K562 (cell line): ENCODE data around the gene NDRG3. TPM values are rescaled to one million over a fixed set of nuclear protein-coding genes. Genes with fewer than 3 reads are reported as not detected.

Experiments
- ATAC-seq: fragments of 200-7000 bp; cut with Tn5 transposase; 3 replicates; pipeline ENCODE4 v1.9.1; 2020; ENCODE audit warnings: moderate library complexity
- BruUV-seq: library from RNA; stranded (reverse); fragments of 400-500 nt; replicated peaks from 2 replicates; lab custom pipeline; 2021; lab: Mats Ljungman, UMichigan
- CTCF ChIA-PET: fragments of 300-600 bp; formaldehyde crosslinking; extraction: SDS; loops from one replicate; lab custom pipeline; 2021; ENCODE audit warnings: low intra/inter-chr PET ratio; lab: Yijun Ruan, JAX
- POLR2A ChIA-PET: fragments of 300-600, 350-650 bp; sonication (Branson Sonifier 250); formaldehyde crosslinking; extraction: SDS; loops from one replicate; lab custom pipeline; 2021; ENCODE audit warnings: antibody characterized with exemption, inconsistent platforms; lab: Yijun Ruan, JAX
- DNase-seq, 4 experiments: peaks; one replicate each; pipeline versions ENCODE4 v3.0.0 to v3.0.0-alpha.2; 2011 to 2018; ENCODE audit warnings: low spot score in 3 of 4, mixed read lengths in 3 of 4; ENCODE audit errors: extremely low read depth in 1 of 4
- FAIRE-seq: peaks from 2 replicates; lab custom pipeline; 2011; peaks lifted over from hg19 to GRCh38; lab: Jason Lieb, UNC
- H2AFZ ChIP-seq: 2 replicates; pipeline ENCODE4 v1.6.0; 2011; ENCODE audit warnings: low read depth, low read length, control low read depth, inconsistent platforms
- H3K27ac ChIP-seq: fragments of 200-600 bp; 3 replicates; pipeline ENCODE4 v1.8.0; 2011; ENCODE audit warnings: low read depth, mild to moderate bottlenecking, control low read depth, inconsistent platforms, low read length, moderate library complexity, mixed read lengths; ENCODE audit errors: extremely low read depth
- H3K27me3 ChIP-seq, 2 experiments: fragments of 300-600 bp in 1 of 2; 2 replicates in 1 of 2; 3 replicates in 1 of 2; pipeline versions ENCODE4 v1.6.0 to v1.8.0; 2011; ENCODE audit warnings: inconsistent platforms in 2 of 2, low read length in 2 of 2, mild to moderate bottlenecking in 1 of 2, mixed read lengths in 1 of 2, moderate library complexity in 1 of 2; ENCODE audit not compliant: control insufficient read depth in 2 of 2, insufficient read depth in 2 of 2
- H3K36me3 ChIP-seq: fragments of 300-600 bp; 3 replicates; pipeline ENCODE4 v1.8.0; 2011; ENCODE audit warnings: mild to moderate bottlenecking, low read length, inconsistent platforms; ENCODE audit not compliant: control insufficient read depth, insufficient read depth
- H3K4me1 ChIP-seq, 2 experiments: fragments of 200-600 bp in 1 of 2; replicated peaks in 1 of 2; 2 replicates in 1 of 2; 3 replicates in 1 of 2; pipeline versions ENCODE4 v1.5.1 to v1.8.0; 2011; ENCODE audit warnings: inconsistent platforms in 2 of 2, low read length in 2 of 2, mild to moderate bottlenecking in 1 of 2, mixed read lengths in 1 of 2, moderate library complexity in 1 of 2; ENCODE audit not compliant: control insufficient read depth in 2 of 2, insufficient read depth in 2 of 2
- H3K4me2 ChIP-seq: 2 replicates; pipeline ENCODE4 v1.6.1; 2011; ENCODE audit warnings: low read length, control low read depth, inconsistent platforms, mixed read lengths; ENCODE audit not compliant: insufficient read depth
- H3K4me3 ChIP-seq: fragments of 200-600 bp; sonication (generic), shearing (Covaris generic); 2 replicates; pipeline ENCODE4 v1.5.1; 2016; ENCODE audit warnings: control low read depth, inconsistent platforms
- H3K79me2 ChIP-seq: fragments of 200-600 bp; 3 replicates; pipeline ENCODE4 v1.8.0; 2011; ENCODE audit warnings: low read length, inconsistent platforms; ENCODE audit not compliant: control insufficient read depth, insufficient read depth
- H3K9ac ChIP-seq, 2 experiments: 2 replicates each; pipeline versions ENCODE4 v1.6.0 to v1.6.1; 2011; ENCODE audit warnings: low read depth in 2 of 2, low read length in 2 of 2, control low read depth in 1 of 2, inconsistent platforms in 1 of 2, mild to moderate bottlenecking in 1 of 2, mixed read lengths in 1 of 2; ENCODE audit not compliant: insufficient read depth in 1 of 2
- H3K9me1 ChIP-seq: one replicate; pipeline ENCODE4 v1.6.0; 2011; ENCODE audit warnings: inconsistent platforms, mild to moderate bottlenecking, low read length, moderate library complexity; ENCODE audit not compliant: control insufficient read depth, insufficient read depth
- H3K9me3 ChIP-seq: replicated peaks from 2 replicates; pipeline ENCODE4 v1.5.1; 2011; ENCODE audit warnings: low read depth, low read length, inconsistent platforms; ENCODE audit not compliant: control insufficient read depth, insufficient read depth
- H4K20me1 ChIP-seq: replicated peaks from 2 replicates; pipeline ENCODE4 v1.6.1; 2011; ENCODE audit warnings: low read length, inconsistent platforms, mixed read lengths; ENCODE audit not compliant: control insufficient read depth, insufficient read depth
- CEBPG ChIP-seq, 3 experiments: fragments of 200-800 bp in 1 of 3; sonication (Bioruptor generic) in 1 of 3; sonication (generic) in 1 of 3; formaldehyde crosslinking in 1 of 3; IDR thresholded peaks in 2 of 3; conservative IDR thresholded peaks in 1 of 3; 2 replicates each; pipeline versions ENCODE4 v1.6.1 to v1.8.0; 2016 to 2022; ENCODE audit warnings: missing compliant biosample characterization in 2 of 3, missing genetic modification characterization in 2 of 3, mild to moderate bottlenecking in 1 of 3, missing genetic modification reagents in 1 of 3
- CHCHD3 ChIP-seq: fragments of 250-450 bp; sonication (Bioruptor Pico); IDR thresholded peaks from 2 replicates; pipeline ENCODE4 v2.1.2; 2022; ENCODE audit warnings: mild to moderate bottlenecking
- FOSL1 ChIP-seq: fragments of 200-800 bp; sonication (Bioruptor generic); conservative IDR thresholded peaks from 2 replicates; pipeline ENCODE4 v1.6.1; 2016; ENCODE audit warnings: missing genetic modification characterization, missing compliant biosample characterization
- HNRNPUL1 ChIP-seq: fragments of 200-400 bp; formaldehyde crosslinking; IDR thresholded peaks from 2 replicates; pipeline ENCODE4 v1.6.1; 2017; ENCODE audit warnings: low read length
- KLF13 ChIP-seq: fragments of 450-650 bp; IDR thresholded peaks from 2 replicates; pipeline ENCODE4 v1.6.1; 2016; ENCODE audit warnings: missing genetic modification characterization, low read depth, mild to moderate bottlenecking, missing compliant biosample characterization, moderate library complexity, borderline replicate concordance
- RBM15 ChIP-seq: fragments of 200-400 bp; formaldehyde crosslinking; IDR thresholded peaks from 2 replicates; pipeline ENCODE4 v1.6.1; 2018; ENCODE audit warnings: mild to moderate bottlenecking, low read length, moderate library complexity; ENCODE audit not compliant: insufficient read depth
- RUNX1 ChIP-seq: sonication (generic); IDR thresholded peaks from 2 replicates; pipeline ENCODE4 v1.6.1; 2016; ENCODE audit warnings: antibody characterized with exemption, low read depth
- ZNF583 ChIP-seq: fragments of 250-450 bp; sonication (Bioruptor Pico); IDR thresholded peaks from 2 replicates; pipeline ENCODE4 v1.4.0; 2020
- WGBS: fragments of 100-300 bp; shearing (Covaris generic); methylation state at CpG from one replicate; pipeline ENCODE4 v1.1.6; 2016; ENCODE audit warnings: low coverage, mixed read lengths; ENCODE audit not compliant: insufficient coverage; ENCODE audit errors: missing lambda C conversion rate; 5-methylcytosine and 5-hydroxymethylcytosine counted together
- in situ Hi-C: fragments of 300-500 bp; cut with MboI; formaldehyde crosslinking; loops from 4 replicates; pipeline ENCODE4 v1.15.0; 2018; ENCODE audit warnings: inconsistent platforms, mixed read lengths
- intact Hi-C: fragments of 100-400 bp; cut with micrococcal nuclease; formaldehyde crosslinking; loops from 2 replicates; pipeline ENCODE4 v1.14.2; 2022
- polyA plus RNA-seq, 8 experiments: library from polyadenylated mRNA; depleted of rRNA in 4 of 8; stranded (reverse) in 5 of 8; unstranded in 3 of 8; fragments of >200 nt; fragmentation: Nextera tagmentation in 2 of 8; fragmentation: Illumina TruSeq in 1 of 8; extraction: Ambion mirVana in 2 of 8; extraction: Trizol in 1 of 8; gene quantifications; 2 replicates each; pipeline versions ENCODE4 v1.2.1 to v1.2.3, GENCODE V29; 2011 to 2014; ENCODE audit warnings: inconsistent platforms in 1 of 8, missing spikeins in 1 of 8
- total RNA-seq, 7 experiments: library from RNA; depleted of rRNA in 6 of 7; stranded (reverse); fragments of >200 nt in 6 of 7; fragmentation: Illumina TruSeq in 2 of 7; extraction: Trizol in 2 of 7; gene quantifications; 2 replicates each; pipeline versions ENCODE4 v1.2.1 to v1.2.3, GENCODE V29; 2011 to 2021; ENCODE audit warnings: low replicate concordance in 1 of 7
- TF ChIP-seq, protein P1 (sequence below): sonication (generic); formaldehyde crosslinking; IDR thresholded peaks from 2 replicates; pipeline ENCODE4 v1.8.1; 2023; ENCODE audit warnings: mild to moderate bottlenecking, missing genetic modification reagents
- TF ChIP-seq, protein P2 (sequence below), 2 experiments: fragments of 150-350 bp in 1 of 2; IDR thresholded peaks; 2 replicates each; pipeline ENCODE4 v1.6.1; 2012 to 2016; ENCODE audit warnings: low read depth in 2 of 2, low read length in 2 of 2, mild to moderate bottlenecking in 1 of 2, moderate library complexity in 1 of 2
- TF ChIP-seq, protein P3 (sequence below): fragments of 450-650 bp; IDR thresholded peaks from 2 replicates; pipeline ENCODE4 v1.6.1; 2017; ENCODE audit warnings: antibody characterized with exemption

The NDRG3 gene
- total and polyA plus RNA-seq, 9 of the 15 experiments (the other 6 are each of a cell fraction or from before 2014, with no cell fraction given), result 14.6 to 39.4 (median 24.4) TPM

GRCh38 chr20:36654506-36654905 is 91.4 kb downstream of the NDRG3 start (continued):
- TF ChIP-seq, protein P1, sequence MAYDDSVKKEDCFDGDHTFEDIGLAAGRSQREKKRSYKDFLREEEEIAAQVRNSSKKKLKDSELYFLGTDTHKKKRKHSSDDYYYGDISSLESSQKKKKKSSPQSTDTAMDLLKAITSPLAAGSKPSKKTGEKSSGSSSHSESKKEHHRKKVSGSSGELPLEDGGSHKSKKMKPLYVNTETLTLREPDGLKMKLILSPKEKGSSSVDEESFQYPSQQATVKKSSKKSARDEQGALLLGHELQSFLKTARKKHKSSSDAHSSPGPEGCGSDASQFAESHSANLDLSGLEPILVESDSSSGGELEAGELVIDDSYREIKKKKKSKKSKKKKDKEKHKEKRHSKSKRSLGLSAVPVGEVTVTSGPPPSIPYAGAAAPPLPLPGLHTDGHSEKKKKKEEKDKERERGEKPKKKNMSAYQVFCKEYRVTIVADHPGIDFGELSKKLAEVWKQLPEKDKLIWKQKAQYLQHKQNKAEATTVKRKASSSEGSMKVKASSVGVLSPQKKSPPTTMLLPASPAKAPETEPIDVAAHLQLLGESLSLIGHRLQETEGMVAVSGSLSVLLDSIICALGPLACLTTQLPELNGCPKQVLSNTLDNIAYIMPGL (CRISPR knock-in tag), result no peak
- TF ChIP-seq RUNX1, result no peak
- TF ChIP-seq, protein P2, sequence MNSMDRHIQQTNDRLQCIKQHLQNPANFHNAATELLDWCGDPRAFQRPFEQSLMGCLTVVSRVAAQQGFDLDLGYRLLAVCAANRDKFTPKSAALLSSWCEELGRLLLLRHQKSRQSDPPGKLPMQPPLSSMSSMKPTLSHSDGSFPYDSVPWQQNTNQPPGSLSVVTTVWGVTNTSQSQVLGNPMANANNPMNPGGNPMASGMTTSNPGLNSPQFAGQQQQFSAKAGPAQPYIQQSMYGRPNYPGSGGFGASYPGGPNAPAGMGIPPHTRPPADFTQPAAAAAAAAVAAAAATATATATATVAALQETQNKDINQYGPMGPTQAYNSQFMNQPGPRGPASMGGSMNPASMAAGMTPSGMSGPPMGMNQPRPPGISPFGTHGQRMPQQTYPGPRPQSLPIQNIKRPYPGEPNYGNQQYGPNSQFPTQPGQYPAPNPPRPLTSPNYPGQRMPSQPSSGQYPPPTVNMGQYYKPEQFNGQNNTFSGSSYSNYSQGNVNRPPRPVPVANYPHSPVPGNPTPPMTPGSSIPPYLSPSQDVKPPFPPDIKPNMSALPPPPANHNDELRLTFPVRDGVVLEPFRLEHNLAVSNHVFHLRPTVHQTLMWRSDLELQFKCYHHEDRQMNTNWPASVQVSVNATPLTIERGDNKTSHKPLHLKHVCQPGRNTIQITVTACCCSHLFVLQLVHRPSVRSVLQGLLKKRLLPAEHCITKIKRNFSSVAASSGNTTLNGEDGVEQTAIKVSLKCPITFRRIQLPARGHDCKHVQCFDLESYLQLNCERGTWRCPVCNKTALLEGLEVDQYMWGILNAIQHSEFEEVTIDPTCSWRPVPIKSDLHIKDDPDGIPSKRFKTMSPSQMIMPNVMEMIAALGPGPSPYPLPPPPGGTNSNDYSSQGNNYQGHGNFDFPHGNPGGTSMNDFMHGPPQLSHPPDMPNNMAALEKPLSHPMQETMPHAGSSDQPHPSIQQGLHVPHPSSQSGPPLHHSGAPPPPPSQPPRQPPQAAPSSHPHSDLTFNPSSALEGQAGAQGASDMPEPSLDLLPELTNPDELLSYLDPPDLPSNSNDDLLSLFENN (IDR thresholded peaks at IDR 0.05; ENCODE audit: low read depth in 2 of 2, low read length in 2 of 2), result no peak

DNA sequence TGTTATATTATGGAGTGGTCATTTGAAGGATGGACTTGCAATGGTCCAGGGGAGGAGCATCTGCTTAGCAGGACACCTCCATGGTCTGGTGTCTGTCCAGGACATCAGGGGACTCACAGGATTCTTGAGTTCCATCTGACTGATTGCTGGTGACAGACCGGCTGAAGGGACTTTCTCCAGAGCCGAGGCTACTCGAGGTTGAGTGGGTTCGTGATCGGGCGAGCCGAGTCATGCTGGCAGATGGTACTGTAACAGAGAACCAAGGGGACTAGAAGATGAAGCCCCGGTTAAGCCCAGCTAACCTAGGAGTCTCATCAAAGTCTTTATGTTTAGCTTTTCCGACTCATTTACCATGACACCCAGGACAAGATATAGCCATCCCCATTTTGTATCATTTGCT is 92.4 kb downstream of the NDRG3 start:
- H3K36me3 ChIP-seq, result peaks cover 9% of the 10 kb centered on the region; the same call in 2 of the 3 replicates
- no peak overlapping the region for H3K4me2 ChIP-seq
- H3K4me3 ChIP-seq, result no peak overlapping the region
- ATAC-seq, result no peak
- H3K27ac ChIP-seq, result no peak overlapping the region
- POLR2A ChIA-PET, result no interaction called here
- no peak for DNase-seq
- intact Hi-C loops, result no loop called here
- no peak for FAIRE-seq
- H3K79me2 ChIP-seq, result no peaks in the 10 kb centered on the region
- no TSS peak for BruUV-seq
- no peaks in the 10 kb centered on the region for H3K9me1 ChIP-seq
- H3K4me1 ChIP-seq, result no peaks in the 10 kb centered on the region
- H3K27me3 ChIP-seq, result no peaks in the 10 kb centered on the region
- in situ Hi-C loops, result no loop called here
- H3K9me3 ChIP-seq, result no peaks in the 10 kb centered on the region
- CTCF ChIA-PET, result no interaction called here
- H3K9ac ChIP-seq, result no peak overlapping the region
- no peak overlapping the region for H2AFZ ChIP-seq
- H4K20me1 ChIP-seq, result no peaks in the 10 kb centered on the region
- 70% methylated on average over 9 of the region's 9 CpGs for WGBS
- TF ChIP-seq FOSL1 (tag) (no peak), HNRNPUL1 (no peak), RBM15 (no peak), KLF13 (tag) (no peak), CEBPG (CRISPR knock-in tag; IDR thresholded peaks at IDR 0.05) (no peak), CEBPG (tag; conservative IDR thresholded peaks at IDR 0.05 in 1 of 2, IDR thresholded peaks at IDR 0.05 in 1 of 2) (no peak), ZNF583 (CRISPR knock-in tag) (no peak), CHCHD3 (CRISPR knock-in tag) (no peak)
- TF ChIP-seq, protein P3, sequence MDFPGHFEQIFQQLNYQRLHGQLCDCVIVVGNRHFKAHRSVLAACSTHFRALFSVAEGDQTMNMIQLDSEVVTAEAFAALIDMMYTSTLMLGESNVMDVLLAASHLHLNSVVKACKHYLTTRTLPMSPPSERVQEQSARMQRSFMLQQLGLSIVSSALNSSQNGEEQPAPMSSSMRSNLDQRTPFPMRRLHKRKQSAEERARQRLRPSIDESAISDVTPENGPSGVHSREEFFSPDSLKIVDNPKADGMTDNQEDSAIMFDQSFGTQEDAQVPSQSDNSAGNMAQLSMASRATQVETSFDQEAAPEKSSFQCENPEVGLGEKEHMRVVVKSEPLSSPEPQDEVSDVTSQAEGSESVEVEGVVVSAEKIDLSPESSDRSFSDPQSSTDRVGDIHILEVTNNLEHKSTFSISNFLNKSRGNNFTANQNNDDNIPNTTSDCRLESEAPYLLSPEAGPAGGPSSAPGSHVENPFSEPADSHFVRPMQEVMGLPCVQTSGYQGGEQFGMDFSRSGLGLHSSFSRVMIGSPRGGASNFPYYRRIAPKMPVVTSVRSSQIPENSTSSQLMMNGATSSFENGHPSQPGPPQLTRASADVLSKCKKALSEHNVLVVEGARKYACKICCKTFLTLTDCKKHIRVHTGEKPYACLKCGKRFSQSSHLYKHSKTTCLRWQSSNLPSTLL, result no peak
- TF ChIP-seq, protein P1 (CRISPR knock-in tag), result no peak
